Measurements from ENCODE around the gene VWF. TPM values are rescaled to one million over a fixed set of nuclear protein-coding genes. Genes with fewer than 3 reads are reported as not detected.

VWF gene
- total and polyA plus RNA-seq, 9 donors: 37.9 to 278 (median 107) TPM

- DNase-seq: no peak
These were observed 45.9 kb downstream of the VWF start for GRCh38 chr12:6078398-6079096.

DNA sequence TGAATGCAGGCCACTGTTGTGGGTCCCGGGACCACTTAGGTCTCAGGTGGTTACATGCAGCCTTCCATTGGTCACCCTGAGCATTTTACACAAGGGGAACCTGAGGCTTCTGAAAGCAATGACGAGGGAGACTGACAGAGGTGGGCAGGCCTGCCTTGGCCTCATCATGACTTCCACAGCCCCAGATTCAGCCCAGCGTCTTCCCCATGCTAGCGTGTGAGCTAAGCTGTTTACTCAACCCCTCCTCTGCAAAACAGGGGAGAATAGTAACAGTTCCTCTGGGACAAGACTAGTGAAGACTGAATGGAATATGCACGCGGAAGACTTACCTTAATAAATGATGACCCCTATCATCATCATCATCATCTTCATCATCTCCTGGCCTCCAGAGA lies 46.8 kb downstream of the VWF start:
- DNase-seq: no peak
- WGBS, 3 donors: 95 to 98% (median 95%) methylated on average over 6 of the region's 6 CpGs
- H3K4me1 ChIP-seq (ENCODE audit: insufficient read depth): no peaks in the 10 kb centered on the region
- TF ChIP-seq EP300 (IDR thresholded peaks at IDR 0.05) (no peak), POLR2A (IDR thresholded peaks at IDR 0.05) (no peak)
- TF ChIP-seq, protein P1, sequence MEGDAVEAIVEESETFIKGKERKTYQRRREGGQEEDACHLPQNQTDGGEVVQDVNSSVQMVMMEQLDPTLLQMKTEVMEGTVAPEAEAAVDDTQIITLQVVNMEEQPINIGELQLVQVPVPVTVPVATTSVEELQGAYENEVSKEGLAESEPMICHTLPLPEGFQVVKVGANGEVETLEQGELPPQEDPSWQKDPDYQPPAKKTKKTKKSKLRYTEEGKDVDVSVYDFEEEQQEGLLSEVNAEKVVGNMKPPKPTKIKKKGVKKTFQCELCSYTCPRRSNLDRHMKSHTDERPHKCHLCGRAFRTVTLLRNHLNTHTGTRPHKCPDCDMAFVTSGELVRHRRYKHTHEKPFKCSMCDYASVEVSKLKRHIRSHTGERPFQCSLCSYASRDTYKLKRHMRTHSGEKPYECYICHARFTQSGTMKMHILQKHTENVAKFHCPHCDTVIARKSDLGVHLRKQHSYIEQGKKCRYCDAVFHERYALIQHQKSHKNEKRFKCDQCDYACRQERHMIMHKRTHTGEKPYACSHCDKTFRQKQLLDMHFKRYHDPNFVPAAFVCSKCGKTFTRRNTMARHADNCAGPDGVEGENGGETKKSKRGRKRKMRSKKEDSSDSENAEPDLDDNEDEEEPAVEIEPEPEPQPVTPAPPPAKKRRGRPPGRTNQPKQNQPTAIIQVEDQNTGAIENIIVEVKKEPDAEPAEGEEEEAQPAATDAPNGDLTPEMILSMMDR (IDR thresholded peaks at IDR 0.05): no peak
- no peaks in the 10 kb centered on the region for H3K9me3 ChIP-seq
- no peak overlapping the region for H3K27ac ChIP-seq
- no peaks in the 10 kb centered on the region for H3K36me3 ChIP-seq
- no peaks in the 10 kb centered on the region for H3K27me3 ChIP-seq
- no peak overlapping the region for H3K4me3 ChIP-seq
- intact Hi-C loops (cut with DNase I): no loop called here

More at GRCh38 chr12:6078398-6079096, 45.9 kb downstream of the VWF start:
- Histone ChIP-seq H3K4me3 (no peak overlapping the region), H3K9me3 (no peaks in the 10 kb centered on the region), H3K36me3 (no peaks in the 10 kb centered on the region), H3K27ac (no peak overlapping the region), H3K27me3 (no peaks in the 10 kb centered on the region), H3K4me1 (ENCODE audit: insufficient read depth) (no peaks in the 10 kb centered on the region)
- intact Hi-C loops (cut with DNase I): no loop called here
- TF ChIP-seq EP300 (IDR thresholded peaks at IDR 0.05) (no peak), POLR2A (IDR thresholded peaks at IDR 0.05) (no peak)
- TF ChIP-seq, protein P1 (IDR thresholded peaks at IDR 0.05): no peak
- WGBS, 3 donors: 76 to 89% (median 83%) methylated on average over 3 of the region's 3 CpGs

- H3K36me3 ChIP-seq: no peaks in the 10 kb centered on the region
- no peaks in the 10 kb centered on the region for H3K27me3 ChIP-seq
- 94 to 96% (median 95%) methylated on average over 28 of the region's 28 CpGs for WGBS, 3 donors
- no peak for TF ChIP-seq POLR2A (IDR thresholded peaks at IDR 0.05)
- TF ChIP-seq, protein P1 (IDR thresholded peaks at IDR 0.05): no peak
- no peak for TF ChIP-seq EP300 (IDR thresholded peaks at IDR 0.05)
- intact Hi-C loops (cut with DNase I): no loop called here
- H3K4me1 ChIP-seq (ENCODE audit: insufficient read depth): no peaks in the 10 kb centered on the region
- H3K9me3 ChIP-seq: no peaks in the 10 kb centered on the region
- H3K4me3 ChIP-seq: no peak overlapping the region
- no peak overlapping the region for H3K27ac ChIP-seq
- DNase-seq: no peak
These were observed 47.4 kb downstream of the VWF start for GRCh38 chr12:6076776-6077691.

DNA sequence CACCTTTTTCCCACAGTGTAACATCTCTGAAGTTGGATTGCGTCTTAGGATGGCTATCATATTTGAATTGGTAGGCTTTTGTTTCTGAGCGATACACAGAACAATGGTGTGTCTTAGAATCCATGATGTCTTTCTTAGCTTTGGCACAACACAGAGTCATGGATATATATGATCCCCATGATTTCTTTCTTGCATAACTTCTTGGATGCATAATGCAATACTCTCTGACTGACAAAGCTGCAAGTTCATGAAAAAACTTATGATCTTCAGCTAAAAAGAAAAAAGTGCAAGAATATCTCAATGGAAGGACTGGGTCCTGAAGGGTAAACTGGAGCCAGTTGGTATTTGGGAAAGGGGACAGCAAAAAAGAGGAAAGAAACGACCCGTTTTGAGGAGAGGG lies 48.1 kb downstream of the VWF start:
- no peak overlapping the region for H3K27ac ChIP-seq
- H3K36me3 ChIP-seq: no peaks in the 10 kb centered on the region
- no peak overlapping the region for H3K4me3 ChIP-seq
- H3K4me1 ChIP-seq (ENCODE audit: insufficient read depth): no peaks in the 10 kb centered on the region
- DNase-seq: no peak
- no peak for TF ChIP-seq EP300 (IDR thresholded peaks at IDR 0.05)
- no peak for TF ChIP-seq POLR2A (IDR thresholded peaks at IDR 0.05)
- TF ChIP-seq, protein P1 (IDR thresholded peaks at IDR 0.05): no peak
- 70 to 77% (median 72%) methylated on average over 4 of the region's 4 CpGs for WGBS, 3 donors
- intact Hi-C loops (cut with DNase I): no loop called here
- no peaks in the 10 kb centered on the region for H3K9me3 ChIP-seq
- H3K27me3 ChIP-seq: no peaks in the 10 kb centered on the region
